CD4-positive, alpha-beta T cell treated with Interleukin-15 for 1 hour (primary cell): ENCODE data around the gene PEAK3.

ENCODE experiments used
- DNase-seq: peaks from one replicate; pipeline ENCODE4 v3.0.0-alpha.2; 2020

PEAK3 gene

GRCh38 chr19:2269244-2270156 is 12.5 kb downstream of the PEAK3 start:
- DNase-seq, result peak; percentile 98

- no peak for DNase-seq
Observed at GRCh38 chr19:2268861-2269243, 13.1 kb downstream of the PEAK3 start.

- DNase-seq, result no peak
Observed at GRCh38 chr19:2268480-2268830, 13.5 kb downstream of the PEAK3 start.

GRCh38 chr19:2266183-2266993 is 15.6 kb downstream of the PEAK3 start:
- DNase-seq, result peak; percentile 71

GRCh38 chr19:2261438-2262172 is 20.4 kb downstream of the PEAK3 start:
- peak; percentile 60 for DNase-seq

GRCh38 chr19:2260341-2260805 is 21.6 kb downstream of the PEAK3 start:
- DNase-seq, result no peak

- no peak for DNase-seq
Observed at GRCh38 chr19:2259336-2259735, 22.6 kb downstream of the PEAK3 start.

GRCh38 chr19:2255982-2256685 is 25.8 kb downstream of the PEAK3 start, which contains the start of gene JSRP1:
JSRP1 (minus strand) TSS chr19:2256417; CDS start chr19:2255314, 1,103 bp downstream.
- DNase-seq, result peak; percentile 39

- no peak for DNase-seq
Observed at GRCh38 chr19:2255112-2255845, 26.7 kb downstream of the PEAK3 start.

GRCh38 chr19:2254064-2254872 is 27.7 kb downstream of the PEAK3 start:
- DNase-seq, result no peak

GRCh38 chr19:2253106-2254063 is 28.6 kb downstream of the PEAK3 start:
- DNase-seq, result peak; percentile 65

- no peak for DNase-seq
Observed at GRCh38 chr19:2252797-2253105, 29.2 kb downstream of the PEAK3 start.

- DNase-seq, result no peak
Observed at GRCh38 chr19:2252055-2252796, 29.7 kb downstream of the PEAK3 start.

GRCh38 chr19:2251106-2252054 is 30.6 kb downstream of the PEAK3 start:
- DNase-seq, result no peak

GRCh38 chr19:2250766-2251105 is 31.2 kb downstream of the PEAK3 start:
- no peak for DNase-seq

GRCh38 chr19:2249880-2250765 is 31.9 kb downstream of the PEAK3 start:
- no peak for DNase-seq
